Right ventricle myocardium superior (tissue), 1 donor: ENCODE results near the gene TGDS. TPM values are rescaled to one million over a fixed set of nuclear protein-coding genes. Genes with fewer than 3 reads are reported as not detected.
A peak's percentile ranks its signal among the peaks of the same experiment; 100 is the strongest.

Source experiments
- ATAC-seq: fragments of 200-7000 bp; cut with Tn5 transposase; one replicate; pipeline ENCODE4 v1.9.1; 2020; ENCODE audit warnings: mild to moderate bottlenecking; ENCODE audit not compliant: poor library complexity
- DNase-seq: peaks from one replicate; pipeline ENCODE4 v3.0.0-alpha.2; 2020
- intact Hi-C: fragments of 100-400 bp; cut with DNase I; formaldehyde crosslinking; loops from one replicate; pipeline ENCODE4 v1.11.2; 2022
- total RNA-seq: library from RNA; stranded (reverse); fragmentation: NEBNext Ultra II Directional; extraction: Animal tissue kit (Norgen Biotek cat#: 25700); gene quantifications from one replicate; pipeline ENCODE4 v1.2.1, GENCODE V29; 2021
- donor health status: DM: no; HTN: yes; CAD: no; lungs with severe emphysema.

The TGDS gene
- total RNA-seq, 1 donor from 2014 or later, result 4.5 TPM

- no peak for DNase-seq
- no peak for ATAC-seq
- intact Hi-C loops, result no loop called here
These were observed 11.1 kb upstream of the TGDS start for GRCh38 chr13:94607056-94607455.

GRCh38 chr13:94602467-94602866 lies 6.5 kb upstream of the TGDS start:
- no peak for DNase-seq
- no peak for ATAC-seq
- intact Hi-C loops, result no loop called here

GRCh38 chr13:94601446-94602431 lies 5.8 kb upstream of the TGDS start, which contains the start of gene GPR180:
Gene GPR180 (plus strand): TSS chr13:94601857. CDS start chr13:94601928, 71 bp downstream.
- ATAC-seq (peak; percentile 100), DNase-seq (peak; percentile 98)
- intact Hi-C loops, result no loop called here

GRCh38 chr13:94599877-94600276 lies 3.9 kb upstream of the TGDS start:
- ATAC-seq (no peak), DNase-seq (no peak)
- intact Hi-C loops, result no loop called here

GRCh38 chr13:94598281-94598680 lies 2.3 kb upstream of the TGDS start:
- DNase-seq, result no peak
- intact Hi-C loops, result no loop called here
- ATAC-seq, result no peak

GRCh38 chr13:94596575-94596971 lies 621 bp upstream of the TGDS start:
- ATAC-seq (no peak), DNase-seq (no peak)
- intact Hi-C loops, result no loop called here

- DNase-seq (no peak), ATAC-seq (peak; percentile 61)
- intact Hi-C loops, result no loop called here
These were observed 677 bp downstream of the TGDS start for GRCh38 chr13:94595001-94595949.

- intact Hi-C loops, result no loop called here
- ATAC-seq, result no peak
- DNase-seq, result no peak
These were observed 5.2 kb downstream of the TGDS start for GRCh38 chr13:94590744-94591143.

- intact Hi-C loops, result no loop called here
- DNase-seq (no peak), ATAC-seq (no peak)
These were observed 7.4 kb downstream of the TGDS start for GRCh38 chr13:94588541-94588940.

- ATAC-seq (no peak), DNase-seq (no peak)
- intact Hi-C loops, result no loop called here
These were observed 9.6 kb downstream of the TGDS start for GRCh38 chr13:94586371-94586770.

GRCh38 chr13:94585543-94586101 lies 10.3 kb downstream of the TGDS start:
- ATAC-seq (no peak), DNase-seq (no peak)
- intact Hi-C loops, result no loop called here

GRCh38 chr13:94583926-94584325 lies 12.0 kb downstream of the TGDS start:
- ATAC-seq (no peak), DNase-seq (no peak)
- intact Hi-C loops, result no loop called here

- no peak for ATAC-seq
- intact Hi-C loops, result no loop called here
- no peak for DNase-seq
These were observed 16.9 kb downstream of the TGDS start for GRCh38 chr13:94579063-94579462.

GRCh38 chr13:94569615-94570014 lies 26.3 kb downstream of the TGDS start:
- intact Hi-C loops, result no loop called here
- DNase-seq (no peak), ATAC-seq (no peak)

- intact Hi-C loops, result no loop called here
- DNase-seq, result no peak
These were observed 27.5 kb downstream of the TGDS start for GRCh38 chr13:94568443-94568842.

GRCh38 chr13:94567581-94567980 lies 28.4 kb downstream of the TGDS start:
- ATAC-seq, result no peak
- DNase-seq, result no peak
- intact Hi-C loops, result no loop called here

More at GRCh38 chr13:94568443-94568842, 27.5 kb downstream of the TGDS start:
- ATAC-seq, result no peak

GRCh38 chr13:94561126-94561525 lies 34.8 kb downstream of the TGDS start:
- no peak for DNase-seq
- no peak for ATAC-seq
- intact Hi-C loops, result no loop called here

- ATAC-seq, result no peak
- intact Hi-C loops, result no loop called here
- no peak for DNase-seq
These were observed 35.8 kb downstream of the TGDS start for GRCh38 chr13:94560116-94560515.

GRCh38 chr13:94559222-94559795 lies 36.6 kb downstream of the TGDS start:
- intact Hi-C loops, result no loop called here
- ATAC-seq (no peak), DNase-seq (no peak)
